IPS DF 4.7 (cell line): Measurements from ENCODE around the gene MTUS2.
"Not testable (repeated sequence)": the region's sequence is repeated elsewhere in the genome, so short reads cannot be mapped to it uniquely, and the experiment has no call there.

Experiments
- DNase-seq: peaks from one replicate; pipeline ENCODE4 v3.0.0-alpha.2; 2013; ENCODE audit warnings: low spot score; ENCODE audit errors: extremely low read depth

Gene MTUS2

DNA sequence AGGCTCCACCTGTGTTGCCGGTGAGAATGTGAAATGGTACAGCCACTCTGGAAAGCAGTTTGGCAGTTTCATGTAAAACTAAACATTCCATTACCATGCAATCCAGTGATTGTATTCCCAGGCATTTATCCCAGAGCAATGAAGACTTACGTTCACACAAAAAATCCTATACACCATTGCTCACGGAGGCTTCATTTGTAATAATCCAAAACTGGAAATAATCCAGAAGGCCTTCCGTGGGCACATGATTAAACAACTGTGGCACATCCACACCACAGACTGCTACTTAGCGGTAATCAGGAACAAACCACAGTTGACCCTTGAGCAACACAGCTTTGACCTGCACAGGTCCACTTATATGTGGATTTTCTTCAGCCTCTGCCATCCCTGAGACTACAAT, 339.7 kb downstream of the MTUS2 start:
- DNase-seq, result no peak

DNA sequence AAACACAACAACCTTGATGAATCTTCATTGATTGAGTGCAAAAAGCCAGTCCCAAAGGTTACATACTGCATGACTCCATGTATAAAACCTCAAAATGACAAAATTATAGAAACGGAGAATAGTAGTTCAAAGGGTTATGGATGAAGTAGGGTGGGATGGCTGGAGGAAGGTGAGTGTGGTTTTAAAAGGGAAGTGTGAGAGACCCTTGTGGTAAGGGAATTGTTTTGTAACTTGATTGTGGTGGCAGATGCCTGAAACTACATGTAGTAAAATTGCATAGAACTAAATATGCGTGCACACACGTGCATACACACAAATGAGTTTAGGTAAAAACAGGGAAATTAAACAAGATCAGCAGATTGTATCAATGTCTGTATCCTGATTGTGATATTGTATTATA, 340.7 kb downstream of the MTUS2 start:
- no peak for DNase-seq

DNA sequence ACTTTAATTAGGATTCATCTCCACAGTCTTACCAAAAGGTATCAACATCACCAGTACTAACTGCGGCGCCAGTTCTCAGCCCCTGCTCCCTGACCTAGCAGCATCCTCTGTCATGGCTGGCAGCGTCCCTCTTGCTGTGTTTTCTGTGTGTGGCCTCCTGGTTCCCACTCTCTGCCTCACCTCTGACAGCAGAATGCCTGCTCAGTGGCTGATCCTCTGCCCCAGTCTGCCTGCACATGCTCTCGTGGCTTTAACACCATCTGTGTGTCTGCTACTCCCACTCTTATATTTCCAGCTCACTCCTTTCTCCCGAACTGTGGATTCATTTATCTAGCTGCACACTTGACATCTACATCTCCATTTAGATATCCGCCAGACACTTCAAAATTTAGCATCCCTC, 341.5 kb downstream of the MTUS2 start:
- DNase-seq, result no peak

DNA sequence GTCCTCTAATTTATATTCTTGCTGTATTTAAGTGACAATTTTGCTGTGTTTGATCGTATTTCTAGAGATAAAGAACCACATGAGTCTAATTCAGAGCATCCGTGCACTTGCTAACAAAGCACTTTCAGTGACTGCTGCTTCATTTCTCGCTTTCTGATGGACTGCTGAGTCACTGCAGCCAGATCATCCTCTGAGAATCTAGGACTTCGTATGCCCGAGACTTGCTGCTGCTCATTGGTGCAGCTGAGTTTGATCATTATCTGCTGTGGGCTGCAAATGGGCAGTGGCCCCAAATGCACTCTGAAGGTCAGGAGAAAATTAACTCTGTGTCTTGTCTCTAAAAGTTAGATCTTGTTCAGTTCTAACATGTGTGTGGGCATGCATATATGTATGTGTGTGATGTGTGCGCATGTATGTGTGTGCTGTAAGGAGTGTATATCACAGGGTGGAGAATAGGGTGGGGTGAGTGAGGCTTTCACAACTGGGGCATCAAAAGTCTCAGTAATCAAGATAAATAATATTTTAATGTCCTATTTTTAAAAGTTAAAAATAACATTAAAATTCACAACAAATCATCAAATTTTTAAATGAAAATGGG, 342.6 kb downstream of the MTUS2 start:
- DNase-seq, result no peak

DNA sequence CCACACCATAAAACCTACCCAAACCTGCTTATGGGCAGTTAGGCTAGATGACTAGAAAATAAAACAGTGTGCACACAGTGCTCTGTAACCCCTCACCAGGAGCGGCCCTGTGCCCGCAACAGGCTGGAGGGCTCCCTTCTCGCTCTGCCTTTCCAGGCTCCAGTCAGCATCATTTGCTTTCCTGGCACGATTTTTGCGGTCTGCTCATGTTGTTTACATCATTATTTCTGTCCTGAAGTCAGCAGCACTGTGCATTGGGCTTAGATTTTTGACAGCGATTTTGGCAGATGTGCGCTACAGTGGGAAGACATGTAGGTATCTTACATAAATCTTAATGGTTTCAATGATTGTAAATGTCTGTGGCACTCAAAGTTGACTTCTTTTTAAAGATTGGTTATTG, 344.0 kb downstream of the MTUS2 start:
- DNase-seq, result no peak

DNA sequence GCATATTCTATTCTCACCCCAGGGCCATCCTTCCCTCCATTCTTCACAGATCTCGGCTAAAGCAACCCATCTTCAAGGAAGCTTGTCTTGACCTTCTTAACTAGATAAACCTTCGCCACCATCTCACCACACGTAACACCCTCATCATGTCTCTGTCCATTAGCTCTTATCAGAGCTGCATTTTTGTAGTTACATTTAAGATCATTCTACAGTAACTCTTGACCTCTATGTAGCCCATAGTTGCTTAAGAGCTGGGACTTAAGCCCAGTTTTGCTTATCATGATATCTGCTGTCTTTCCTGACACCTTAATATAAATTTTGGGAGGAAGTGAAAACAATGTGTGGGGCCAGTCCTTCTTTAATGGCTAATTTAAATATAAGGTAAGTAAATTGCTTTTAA, 345.1 kb downstream of the MTUS2 start:
- no peak for DNase-seq

DNA sequence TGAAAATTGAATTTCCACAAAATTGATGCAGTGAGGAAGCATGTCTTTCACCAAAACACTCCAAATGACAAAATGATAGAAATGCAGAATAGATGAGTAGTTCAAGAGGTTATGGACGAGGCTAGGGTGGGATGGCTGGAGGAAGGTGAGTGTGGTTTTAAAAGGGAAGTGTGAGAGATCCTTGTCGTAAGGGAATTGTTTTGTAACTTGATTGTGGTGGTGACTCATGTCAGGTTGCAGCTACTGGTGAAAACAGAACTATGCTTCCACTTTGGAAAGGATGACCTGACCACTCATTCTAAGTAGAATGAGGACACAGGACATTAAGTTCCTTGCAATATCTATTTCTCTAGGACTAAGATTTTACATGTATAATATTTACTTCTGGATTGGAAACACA, 345.7 kb downstream of the MTUS2 start:
- no peak for DNase-seq

DNA sequence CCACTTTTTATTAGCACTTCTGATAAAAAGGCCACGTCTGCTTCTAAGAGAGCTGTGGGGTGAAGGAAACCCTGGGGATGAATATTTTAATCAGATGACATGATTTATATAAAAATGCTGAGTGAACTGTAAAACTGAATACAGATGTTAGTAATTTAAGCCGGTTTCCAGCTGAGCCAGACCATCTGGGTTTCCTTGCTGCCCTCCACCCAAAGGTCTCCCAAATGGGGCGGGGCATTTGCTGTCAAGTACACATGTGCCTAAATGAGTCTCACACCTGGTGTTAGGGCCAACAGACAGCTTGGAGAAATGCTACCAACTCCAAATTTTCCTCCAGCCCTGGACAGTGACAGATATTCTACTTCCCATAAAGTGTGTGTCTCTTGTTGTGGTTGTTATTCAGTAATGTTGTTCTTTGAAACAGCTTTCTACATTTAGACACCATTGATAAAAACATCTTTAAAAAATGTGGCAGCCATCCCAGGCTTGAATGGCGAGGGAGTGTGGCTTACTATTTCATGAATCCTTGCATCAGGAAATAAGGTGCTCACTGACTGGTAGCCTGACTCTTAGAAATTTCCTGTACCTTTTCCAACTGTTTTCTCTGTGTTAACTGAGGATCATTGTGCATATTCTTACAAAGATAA, 350.4 kb downstream of the MTUS2 start:
- no peak for DNase-seq

DNA sequence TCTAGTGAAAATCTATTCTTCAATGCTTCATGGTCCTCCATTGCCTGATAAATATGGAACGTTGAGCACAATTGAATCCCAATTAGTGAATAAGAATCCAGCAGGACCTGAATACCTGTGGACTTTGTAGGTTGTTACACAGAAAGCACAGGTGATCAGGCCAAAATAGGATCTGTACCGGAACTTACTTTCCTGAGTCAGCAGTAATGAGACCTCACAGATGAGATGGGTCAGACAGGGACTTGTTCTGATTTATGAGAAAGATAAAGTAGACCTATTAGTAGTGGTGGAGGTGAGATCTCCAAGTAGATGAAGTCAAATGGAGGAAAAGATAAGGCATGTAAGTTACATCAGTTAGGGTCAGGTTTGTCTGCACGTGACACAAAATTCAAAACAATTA, 351.1 kb downstream of the MTUS2 start:
- no peak for DNase-seq

DNA sequence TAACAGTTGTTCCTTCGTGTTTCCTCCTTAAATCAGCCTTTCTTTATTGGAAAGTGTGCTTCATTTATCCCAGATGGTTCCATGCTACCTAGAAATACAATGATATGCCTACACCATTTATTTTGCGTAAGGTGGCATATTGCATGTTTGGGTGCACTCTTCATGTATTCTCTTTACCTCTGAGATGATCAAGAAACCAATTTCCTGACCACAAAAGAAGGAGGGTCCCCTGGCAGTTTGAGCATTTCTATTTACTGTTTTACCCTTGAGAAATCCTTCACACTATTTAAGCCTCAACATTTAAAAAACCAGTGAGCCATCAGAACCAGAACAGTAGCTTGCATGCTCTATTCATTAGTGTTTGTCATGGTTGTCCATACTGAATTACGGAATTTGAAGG, 354.0 kb downstream of the MTUS2 start:
- DNase-seq, result no peak

DNA sequence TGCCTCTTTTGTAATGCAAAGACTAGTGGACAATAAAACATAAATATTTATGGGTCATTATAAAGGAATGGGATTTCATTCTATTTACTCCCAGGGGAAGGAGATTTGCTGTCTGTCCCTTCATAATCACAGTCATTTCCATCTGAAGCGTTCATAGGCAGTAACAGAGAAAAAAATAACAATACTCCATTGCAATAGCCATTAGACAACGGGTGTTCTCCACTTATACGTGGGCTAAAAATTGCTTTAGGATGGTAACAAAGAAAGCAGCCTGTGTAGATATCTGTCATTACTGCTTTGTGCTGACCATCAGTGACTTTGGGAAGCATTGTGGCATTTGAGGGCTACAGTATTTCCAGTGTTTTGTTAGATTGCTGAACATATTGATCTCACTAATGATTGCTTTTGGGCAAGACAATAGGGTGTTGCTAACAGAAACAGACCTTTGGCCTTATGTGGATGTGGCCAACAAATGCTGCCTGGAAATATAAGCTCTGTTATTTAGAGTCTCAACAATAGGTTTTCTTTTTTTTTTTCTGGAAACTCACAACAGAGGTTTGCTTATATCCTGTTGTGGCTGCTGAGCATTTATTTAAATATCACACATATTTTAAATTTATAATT, 355.2 kb downstream of the MTUS2 start:
- no peak for DNase-seq

DNA sequence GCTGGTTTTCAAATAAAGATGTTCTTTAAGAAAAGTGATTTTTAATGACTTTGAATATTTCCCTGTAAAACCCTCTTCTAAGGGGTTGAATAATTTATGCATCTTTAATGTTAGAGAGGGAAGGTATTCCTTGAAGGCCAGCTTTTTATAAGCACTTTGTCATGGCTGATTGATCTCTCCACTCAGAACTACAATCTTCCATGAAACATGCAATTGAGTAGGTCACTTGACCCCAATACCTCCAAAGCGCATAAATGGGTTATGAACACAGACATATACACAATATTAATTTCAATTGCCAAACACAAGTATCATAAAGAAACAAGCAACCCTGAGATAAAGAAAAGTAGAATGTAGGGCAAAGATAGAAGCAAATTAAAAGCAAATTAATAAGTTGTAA, 359.9 kb downstream of the MTUS2 start:
- no peak for DNase-seq

DNA sequence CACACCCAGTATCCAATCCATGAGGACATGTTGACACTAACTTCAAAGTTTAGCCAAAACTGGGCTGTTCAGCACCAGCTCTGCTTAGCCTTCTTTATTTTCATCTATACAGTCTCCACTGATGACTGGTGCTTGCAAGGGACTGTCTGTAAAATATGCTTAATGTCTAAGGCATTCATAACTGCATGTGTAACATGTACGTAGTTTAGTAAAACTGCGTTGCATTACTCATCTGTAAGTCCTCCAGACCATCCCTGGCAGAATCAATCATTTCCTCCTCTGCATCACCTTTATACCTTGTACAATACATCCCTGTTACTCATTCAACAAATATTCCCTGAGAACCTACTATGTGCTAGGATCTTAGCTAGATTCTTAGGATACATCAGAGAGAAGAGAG, 362.1 kb downstream of the MTUS2 start:
- no peak for DNase-seq

DNA sequence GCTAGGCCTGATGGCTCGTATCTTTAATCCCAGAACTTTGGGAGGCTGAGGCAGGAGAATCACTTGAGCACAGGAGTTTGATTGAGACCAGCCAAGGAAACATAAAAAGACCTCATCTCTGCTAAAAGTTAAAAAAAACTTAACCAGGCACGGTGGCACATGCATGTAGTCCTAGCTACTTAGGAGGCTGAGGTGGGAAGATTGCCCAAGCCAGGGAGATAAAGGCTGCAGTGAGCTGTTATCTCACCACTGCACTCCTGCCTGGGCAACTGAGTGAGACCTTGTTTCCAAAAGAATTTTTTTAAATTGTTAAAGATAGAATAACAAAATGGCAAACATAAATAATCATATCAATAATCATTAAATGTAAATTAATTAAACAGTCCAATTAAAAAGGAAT, 365.8 kb downstream of the MTUS2 start:
- no peak for DNase-seq

DNA sequence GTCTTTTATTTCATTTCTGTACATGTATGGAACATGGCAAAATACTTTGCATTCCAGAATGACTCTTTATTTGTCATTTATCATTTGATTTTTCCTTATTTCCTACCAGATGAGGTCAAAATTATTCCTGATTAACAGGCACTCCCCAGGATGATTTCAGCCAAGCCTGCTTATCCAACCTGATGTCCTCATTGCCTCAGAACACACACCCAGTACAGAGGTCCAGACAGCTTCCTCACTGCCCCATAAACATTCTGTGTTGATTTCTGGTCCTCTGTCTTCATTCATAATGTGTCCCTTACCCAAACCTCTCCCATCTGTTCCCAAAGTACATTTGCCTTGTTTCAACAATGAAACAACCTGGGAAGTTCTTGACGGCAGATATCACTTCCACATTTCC, 367.4 kb downstream of the MTUS2 start:
- no peak for DNase-seq

DNA sequence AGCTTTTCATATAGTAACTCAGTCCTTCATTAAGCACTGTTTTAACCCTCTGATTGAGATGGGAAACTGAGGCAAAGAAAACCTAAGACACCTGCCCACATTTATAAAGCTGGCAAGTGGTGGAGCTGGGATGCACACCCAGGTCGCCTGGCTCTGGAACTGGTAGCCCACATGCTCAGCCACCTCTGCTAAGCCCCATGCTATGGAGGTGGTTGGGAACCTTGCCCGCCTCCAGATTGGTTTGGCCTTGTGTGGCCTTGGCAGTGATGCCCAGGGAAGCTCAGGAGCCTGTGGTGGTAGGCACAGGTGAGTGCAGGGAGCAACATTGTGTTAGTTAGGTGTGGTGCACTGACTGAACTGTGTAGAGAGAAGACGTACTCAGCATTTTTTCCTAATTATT, 370.2 kb downstream of the MTUS2 start:
- no peak for DNase-seq

DNA sequence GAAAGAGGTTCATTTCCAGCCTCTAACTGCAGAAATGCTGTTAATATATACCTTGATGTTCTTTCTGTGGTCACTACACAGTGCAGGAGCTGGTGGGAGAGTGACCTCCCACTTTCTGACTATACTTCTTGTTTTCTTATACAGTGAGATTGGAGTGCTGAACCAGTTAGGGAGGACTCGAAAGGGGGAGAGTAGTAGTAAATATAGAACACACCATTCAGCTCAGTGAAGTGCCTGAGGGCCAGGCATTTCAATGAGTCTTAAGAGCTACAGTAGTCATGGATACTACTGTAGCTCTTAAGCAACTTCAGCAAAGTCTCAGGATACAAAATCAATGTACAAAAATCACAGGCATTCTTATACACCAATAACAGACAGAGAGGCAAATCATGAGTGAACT, 372.9 kb downstream of the MTUS2 start:
- DNase-seq, result no peak

DNA sequence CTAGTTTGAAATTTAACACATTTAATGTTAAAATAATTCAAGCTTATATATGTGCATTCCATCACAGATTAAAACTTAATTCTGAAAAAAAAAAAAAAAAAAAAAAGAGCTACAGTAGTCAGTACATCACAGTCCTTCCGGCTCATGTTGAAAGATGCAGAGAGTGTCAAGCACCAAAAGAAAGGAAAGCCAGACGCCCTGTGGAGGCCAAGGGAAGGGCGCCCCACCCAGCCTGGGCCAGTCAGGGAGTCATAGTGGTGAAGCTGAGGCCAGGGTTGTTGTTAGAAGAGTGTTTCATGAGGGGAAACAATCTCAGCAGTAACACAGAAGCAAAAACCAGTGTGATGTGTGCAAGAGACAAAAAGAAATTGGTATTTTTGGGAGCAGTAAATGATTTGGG, 375.3 kb downstream of the MTUS2 start:
- DNase-seq, result no peak

DNA sequence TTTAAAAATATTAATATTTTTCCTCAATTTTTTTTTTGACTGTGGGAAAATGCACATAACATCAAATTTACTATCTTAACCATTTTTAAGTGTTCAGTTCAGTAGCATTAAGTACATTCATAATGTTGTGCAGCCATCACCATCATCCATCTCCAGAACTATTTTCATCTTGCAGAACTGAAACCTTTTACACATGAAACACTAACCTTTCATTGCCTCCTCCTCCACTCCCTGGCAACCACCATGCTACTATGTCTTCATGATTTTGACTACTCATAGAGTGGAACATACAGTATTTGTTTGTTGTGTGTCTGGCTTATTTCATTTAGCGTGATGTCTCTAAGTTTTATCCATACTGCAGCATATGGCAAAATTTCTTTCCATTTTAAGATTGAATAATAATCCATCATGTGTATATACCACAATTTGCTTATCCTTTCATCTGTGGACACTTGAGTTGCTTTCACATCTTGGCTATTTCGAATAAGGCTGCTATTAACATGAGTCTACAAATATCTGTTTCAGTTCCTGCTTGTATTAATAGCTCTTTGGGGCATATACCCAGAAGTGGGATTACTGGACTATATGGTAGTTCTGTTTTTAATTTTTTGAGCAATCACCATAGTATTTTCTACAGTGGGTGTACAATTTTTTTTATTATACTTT, 376.4 kb downstream of the MTUS2 start:
- DNase-seq, result no peak

DNA sequence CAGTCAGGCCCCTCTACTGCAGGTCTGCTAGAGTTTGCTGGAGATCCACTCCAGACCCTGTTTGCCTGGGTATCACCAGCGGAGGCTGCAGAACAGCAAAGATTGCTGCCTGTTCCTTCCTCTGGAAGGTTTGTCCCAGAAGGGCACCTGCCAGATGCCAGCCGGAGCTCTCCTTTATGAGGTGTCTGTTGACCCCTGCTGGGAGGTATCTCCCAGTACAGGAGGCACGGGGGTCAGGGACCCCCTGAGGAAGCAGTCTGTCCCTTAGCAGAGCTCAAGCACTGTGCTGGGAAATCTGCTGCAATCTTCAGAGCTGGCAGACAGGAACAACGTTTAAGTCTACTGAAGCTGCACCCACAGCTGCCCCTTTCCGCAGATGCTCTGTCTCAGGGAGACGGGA, 382.6 kb downstream of the MTUS2 start:
- DNase-seq, result not testable (repeated sequence)

DNA sequence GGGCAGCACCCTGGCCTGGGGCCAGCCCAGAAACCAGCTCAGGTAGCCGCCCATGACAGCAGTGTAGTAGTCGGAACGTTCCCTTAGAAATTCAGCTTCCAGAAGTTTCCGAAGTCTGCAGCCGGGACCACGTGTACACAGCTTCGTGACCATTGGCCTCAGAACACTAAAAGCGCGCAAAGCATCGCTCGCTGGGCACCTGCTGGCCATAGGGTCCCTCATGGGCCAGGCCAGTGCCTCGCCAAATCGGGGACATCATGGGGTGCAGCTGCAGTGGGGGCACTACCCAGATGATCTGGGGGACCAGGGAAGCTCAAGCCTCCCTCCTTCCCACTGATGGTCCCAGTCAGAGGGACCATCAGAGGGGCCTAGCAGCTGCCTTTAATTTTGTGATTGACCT, 384.5 kb downstream of the MTUS2 start:
- DNase-seq, result no peak

DNA sequence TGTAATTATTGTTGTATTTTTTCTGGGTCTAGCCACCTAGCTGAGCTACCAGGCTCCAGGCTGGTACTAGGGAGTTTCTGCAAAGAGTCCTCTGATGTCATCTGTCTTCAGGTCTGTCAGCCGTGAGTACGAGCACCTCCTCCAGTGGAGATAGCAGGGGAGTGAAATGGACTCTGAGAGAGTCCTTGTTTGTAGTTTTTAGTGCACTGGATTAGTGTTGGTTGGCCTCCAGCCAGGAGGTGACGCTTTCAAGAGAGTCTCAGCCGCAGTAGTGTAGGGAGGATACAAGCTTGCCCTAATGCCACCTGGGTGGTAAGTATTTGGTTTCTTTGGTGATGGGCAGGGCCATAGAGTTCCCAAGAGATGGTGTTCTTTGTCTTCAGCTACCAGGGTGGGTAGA, 390.5 kb downstream of the MTUS2 start:
- DNase-seq, result no peak

DNA sequence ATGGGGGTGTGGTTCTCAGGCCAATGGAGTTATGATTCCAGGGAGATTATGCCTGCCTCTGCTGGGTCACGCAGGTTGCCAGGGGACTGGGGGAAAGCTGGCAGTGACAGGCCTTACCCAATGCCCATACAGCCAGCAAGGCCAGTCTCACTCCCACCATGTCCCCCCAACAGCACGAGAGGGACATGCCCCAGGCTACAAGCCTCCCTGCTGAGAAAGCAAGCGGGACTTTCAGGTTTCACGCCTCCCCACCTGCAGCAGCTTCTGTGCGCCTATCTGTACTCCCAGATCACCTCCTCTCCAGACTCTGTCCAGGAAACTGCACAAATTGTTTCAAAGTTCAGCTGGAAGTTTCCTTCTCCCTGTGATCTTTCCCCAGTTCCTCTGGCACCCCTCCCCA, 391.0 kb downstream of the MTUS2 start:
- not testable (repeated sequence) for DNase-seq
